Keratinocyte (primary cell): Measurements from ENCODE around the gene SHOC1. TPM values are rescaled to one million over a fixed set of nuclear protein-coding genes. Genes with fewer than 3 reads are reported as not detected.

Source experiments
- DNase-seq: peaks from one replicate; pipeline ENCODE4 v3.0.0-alpha.2; 2011; ENCODE audit warnings: low read depth, missing footprints, low spot score
- FAIRE-seq: peaks from 2 replicates; lab custom pipeline; 2011; peaks lifted over from hg19 to GRCh38; lab: Jason Lieb, UNC
- H2AFZ ChIP-seq: 2 replicates; pipeline ENCODE4 v1.6.0; 2012; ENCODE audit warnings: low read length, control low read depth, inconsistent platforms; ENCODE audit not compliant: control insufficient read depth
- H3K27ac ChIP-seq: 2 replicates; pipeline ENCODE4 v1.5.1; 2011; ENCODE audit warnings: low read length; ENCODE audit not compliant: control insufficient read depth, insufficient read depth
- H3K27me3 ChIP-seq: 3 replicates; pipeline ENCODE4 v1.6.0; 2011; ENCODE audit warnings: low read length; ENCODE audit not compliant: control insufficient read depth, insufficient read depth; ENCODE audit errors: extremely low read depth
- H3K36me3 ChIP-seq, 2 experiments: 2 replicates in 1 of 2; 3 replicates in 1 of 2; pipeline ENCODE4 v1.5.1; 2011; ENCODE audit warnings: low read length in 2 of 2, mild to moderate bottlenecking in 1 of 2; ENCODE audit not compliant: control insufficient read depth in 2 of 2, insufficient read depth in 2 of 2; ENCODE audit errors: extremely low read depth in 1 of 2
- H3K4me1 ChIP-seq: 3 replicates; pipeline ENCODE4 v1.5.1; 2011; ENCODE audit warnings: low read length; ENCODE audit not compliant: control insufficient read depth, insufficient read depth; ENCODE audit errors: extremely low read depth
- H3K4me2 ChIP-seq: 3 replicates; pipeline ENCODE4 v1.6.0; 2011; ENCODE audit warnings: low read depth, low read length; ENCODE audit not compliant: control insufficient read depth, insufficient read depth; ENCODE audit errors: extremely low read depth
- H3K4me3 ChIP-seq, 3 experiments: fragments of 200-600 bp in 1 of 3; sonication (generic) in 1 of 3; 2 replicates in 2 of 3; 3 replicates in 1 of 3; pipeline ENCODE4 v1.5.1; 2011 to 2016; ENCODE audit warnings: low read length in 3 of 3, mild to moderate bottlenecking in 3 of 3, control low read depth in 2 of 3, inconsistent platforms in 1 of 3, low read depth in 1 of 3, mixed read lengths in 1 of 3, mixed run types in 1 of 3, moderate library complexity in 1 of 3; ENCODE audit not compliant: control insufficient read depth in 2 of 3, insufficient read depth in 2 of 3; ENCODE audit errors: extremely low read depth in 1 of 3
- H3K79me2 ChIP-seq: 2 replicates; pipeline ENCODE4 v1.6.0; 2012; ENCODE audit warnings: low read length; ENCODE audit not compliant: control insufficient read depth, insufficient read depth
- H3K9ac ChIP-seq: 3 replicates; pipeline ENCODE4 v1.6.0; 2011; ENCODE audit warnings: low read length; ENCODE audit not compliant: control insufficient read depth, insufficient read depth; ENCODE audit errors: extremely low read depth
- H3K9me1 ChIP-seq: 3 replicates; pipeline ENCODE4 v1.6.0; 2011; ENCODE audit warnings: low read length; ENCODE audit not compliant: control insufficient read depth, insufficient read depth; ENCODE audit errors: extremely low read depth
- H3K9me3 ChIP-seq: 2 replicates; pipeline ENCODE4 v1.5.1; 2012; ENCODE audit warnings: low read depth, low read length; ENCODE audit not compliant: control insufficient read depth
- H4K20me1 ChIP-seq: 3 replicates; pipeline ENCODE4 v1.6.0; 2011; ENCODE audit warnings: low read length; ENCODE audit not compliant: control insufficient read depth, insufficient read depth; ENCODE audit errors: extremely low read depth
- CTCF ChIP-seq, 3 experiments: IDR thresholded peaks in 1 of 3; conservative IDR thresholded peaks in 1 of 3; optimal IDR thresholded peaks in 1 of 3; 2 replicates in 2 of 3; 3 replicates in 1 of 3; pipeline versions ENCODE3 to v1.5.1; 2011; ENCODE audit warnings: low read length in 3 of 3, mild to moderate bottlenecking in 3 of 3, moderate library complexity in 2 of 3, control low read depth in 1 of 3, inconsistent platforms in 1 of 3; ENCODE audit not compliant: insufficient read depth in 2 of 3; ENCODE audit errors: extremely low read depth in 1 of 3
- EZH2 ChIP-seq: IDR thresholded peaks from one replicate; pipeline ENCODE4 v1.6.1; 2012; ENCODE audit warnings: inconsistent platforms, mild to moderate bottlenecking, low read length, moderate library complexity
- dilution Hi-C: fragments of 300-500 bp; cut with MboI; formaldehyde crosslinking; loops from one replicate; pipeline ENCODE4 v1.7.0; 2020; ENCODE audit warnings: low sequenced_read_pairs; ENCODE audit not compliant: extremely low pct_ligation_motif_present
- polyA minus RNA-seq, 3 experiments: library from RNA; depleted of rRNA, polyadenylated mRNA; stranded (reverse); fragments of >200 nt; gene quantifications; 1 replicate in 1 of 3; 2 replicates in 1 of 3; 3 replicates in 1 of 3; pipeline ENCODE4 v1.2.3, GENCODE V29; 2011
- polyA plus RNA-seq, 5 experiments: library from polyadenylated mRNA; depleted of rRNA in 3 of 5; stranded (reverse) in 3 of 5; stranded (forward) in 1 of 5; unstranded in 1 of 5; fragments of >200 nt; gene quantifications; 1 replicate in 1 of 5; 2 replicates in 3 of 5; 3 replicates in 1 of 5; pipeline versions ENCODE4 v1.2.1 to v1.2.3, GENCODE V29; 2011 to 2012; ENCODE audit warnings: missing spikeins in 2 of 5, low read depth in 1 of 5, low replicate concordance in 1 of 5

Gene SHOC1
- polyA plus RNA-seq (0.01 to 0.03 TPM in 2 of 3 replicates, not detected in the other), polyA minus RNA-seq (0.10 TPM in 1 of 3 replicates, not detected in the others)
- 0.59 TPM for polyA plus RNA-seq (2011; ENCODE audit: low read depth)
- polyA plus RNA-seq (2011; cell fraction: cytosol; rRNA removed), result not detected in 2 replicates
- 0.04 TPM in 1 of 2 replicates, not detected in the other for polyA plus RNA-seq (2011; cell fraction: nucleus; rRNA removed)
- 0.39 TPM in 1 of 2 replicates, not detected in the other for polyA plus RNA-seq (2012; ENCODE audit: low replicate concordance)
- not detected for polyA minus RNA-seq (2011; cell fraction: cytosol; rRNA and poly(A)+ RNA removed)
- polyA minus RNA-seq (2011; cell fraction: nucleus; rRNA and poly(A)+ RNA removed), result 0.08 TPM in 1 of 2 replicates, not detected in the other

GRCh38 chr9:111794835-111795556 is at the start of gene SHOC1:
Gene SHOC1, minus strand, starts transcription at chr9:111794937. Its CDS starts 3,519 bp downstream, at chr9:111791418.
- FAIRE-seq, result no peak
- no peaks in the 10 kb centered on the region for H3K79me2 ChIP-seq
- H4K20me1 ChIP-seq, result no peaks in the 10 kb centered on the region
- no peaks in the 10 kb centered on the region for H3K9me3 ChIP-seq
- no peaks in the 10 kb centered on the region for H3K9me1 ChIP-seq
- peaks cover 3% of the 10 kb centered on the region for H3K4me1 ChIP-seq
- H3K9ac ChIP-seq, result peak within 1 kb of the TSS; percentile 40
- H3K36me3 ChIP-seq, result no peaks in the 10 kb centered on the region
- no peaks in the 10 kb centered on the region for H3K27me3 ChIP-seq
- H2AFZ ChIP-seq, result no peak within 1 kb of the TSS
- no peak within 1 kb of the TSS for H3K4me2 ChIP-seq
- TF ChIP-seq EZH2, result no peak
- TF ChIP-seq CTCF (optimal IDR thresholded peaks at IDR 0.05 in 1 of 3, IDR thresholded peaks at IDR 0.05 in 1 of 3, conservative IDR thresholded peaks at IDR 0.05 in 1 of 3; ENCODE audit: extremely low read depth in 1 of 3, insufficient read depth in 2 of 3, low read length in 3 of 3), result no peak
- peak within 1 kb of the TSS in 1 of 3 experiments; percentile 22 for H3K4me3 ChIP-seq
- peak within 1 kb of the TSS; percentile 12 for H3K27ac ChIP-seq
- dilution Hi-C loops, result no loop called here
- no peak for DNase-seq

- FAIRE-seq, result peak; percentile 94
Observed at GRCh38 chr9:111843971-111844370, 49.2 kb upstream of the SHOC1 start.

More at GRCh38 chr9:111843971-111844370, 49.2 kb upstream of the SHOC1 start:
- DNase-seq, result peak; percentile 63
- no peaks in the 10 kb centered on the region for H3K36me3 ChIP-seq
- dilution Hi-C loops, result no loop called here
- peak overlapping the region; percentile 3 for H3K9ac ChIP-seq
- no peak overlapping the region for H3K4me3 ChIP-seq
- no peaks in the 10 kb centered on the region for H3K79me2 ChIP-seq
- peak overlapping the region; percentile 81 for H2AFZ ChIP-seq
- H3K4me2 ChIP-seq, result peak overlapping the region; percentile 63
- peaks cover 25% of the 10 kb centered on the region for H3K4me1 ChIP-seq
- peak overlapping the region; percentile 71 for H3K27ac ChIP-seq
- H3K27me3 ChIP-seq, result no peaks in the 10 kb centered on the region
- H4K20me1 ChIP-seq, result no peaks in the 10 kb centered on the region
- TF ChIP-seq CTCF (optimal IDR thresholded peaks at IDR 0.05 in 1 of 3, IDR thresholded peaks at IDR 0.05 in 1 of 3, conservative IDR thresholded peaks at IDR 0.05 in 1 of 3; ENCODE audit: extremely low read depth in 1 of 3, insufficient read depth in 2 of 3, low read length in 3 of 3) (no peak), EZH2 (no peak)
- no peaks in the 10 kb centered on the region for H3K9me3 ChIP-seq
- H3K9me1 ChIP-seq, result no peaks in the 10 kb centered on the region
